SK-N-SH (cell line): Measurements from ENCODE around the gene MRC1.

Experiments
- SMC3 ChIP-seq: IDR thresholded peaks from 2 replicates; pipeline ENCODE4 v1.6.1; 2012; ENCODE audit warnings: low read depth, low read length, improper control_type of control experiment
- TF ChIP-seq, protein P1 (sequence below): IDR thresholded peaks from 2 replicates; pipeline ENCODE4 v1.4.0; 2012; ENCODE audit warnings: low read depth, borderline replicate concordance
- TF ChIP-seq, protein P2 (sequence below): fragments of 200-600 bp; sonication (generic); IDR thresholded peaks from 2 replicates; pipeline ENCODE4 v1.6.1; 2017; ENCODE audit warnings: antibody characterized with exemption, mild to moderate bottlenecking, moderate library complexity

DNA sequence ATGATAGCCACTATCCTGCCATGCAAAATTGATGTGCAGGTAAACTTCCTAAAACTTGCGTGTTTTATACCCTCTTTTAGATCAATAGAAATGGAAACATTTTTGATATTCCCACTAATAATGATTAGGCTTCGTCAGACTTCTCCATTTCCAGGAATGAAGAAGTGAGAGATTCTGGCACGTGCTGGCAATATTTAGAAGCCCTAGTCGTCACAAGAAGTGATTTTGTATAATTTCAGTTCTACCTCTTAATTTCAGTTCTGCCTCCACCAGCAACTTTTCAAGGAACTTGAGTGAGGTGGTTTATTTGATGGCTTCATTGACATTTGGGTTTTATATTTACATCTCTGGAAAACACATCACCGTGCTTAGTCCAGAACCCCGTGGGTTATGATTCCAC, 61.9 kb downstream of the MRC1 start:
- TF ChIP-seq, protein P1, sequence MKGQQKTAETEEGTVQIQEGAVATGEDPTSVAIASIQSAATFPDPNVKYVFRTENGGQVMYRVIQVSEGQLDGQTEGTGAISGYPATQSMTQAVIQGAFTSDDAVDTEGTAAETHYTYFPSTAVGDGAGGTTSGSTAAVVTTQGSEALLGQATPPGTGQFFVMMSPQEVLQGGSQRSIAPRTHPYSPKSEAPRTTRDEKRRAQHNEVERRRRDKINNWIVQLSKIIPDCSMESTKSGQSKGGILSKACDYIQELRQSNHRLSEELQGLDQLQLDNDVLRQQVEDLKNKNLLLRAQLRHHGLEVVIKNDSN, result no peak
- TF ChIP-seq SMC3, result no peak
- TF ChIP-seq, protein P2, sequence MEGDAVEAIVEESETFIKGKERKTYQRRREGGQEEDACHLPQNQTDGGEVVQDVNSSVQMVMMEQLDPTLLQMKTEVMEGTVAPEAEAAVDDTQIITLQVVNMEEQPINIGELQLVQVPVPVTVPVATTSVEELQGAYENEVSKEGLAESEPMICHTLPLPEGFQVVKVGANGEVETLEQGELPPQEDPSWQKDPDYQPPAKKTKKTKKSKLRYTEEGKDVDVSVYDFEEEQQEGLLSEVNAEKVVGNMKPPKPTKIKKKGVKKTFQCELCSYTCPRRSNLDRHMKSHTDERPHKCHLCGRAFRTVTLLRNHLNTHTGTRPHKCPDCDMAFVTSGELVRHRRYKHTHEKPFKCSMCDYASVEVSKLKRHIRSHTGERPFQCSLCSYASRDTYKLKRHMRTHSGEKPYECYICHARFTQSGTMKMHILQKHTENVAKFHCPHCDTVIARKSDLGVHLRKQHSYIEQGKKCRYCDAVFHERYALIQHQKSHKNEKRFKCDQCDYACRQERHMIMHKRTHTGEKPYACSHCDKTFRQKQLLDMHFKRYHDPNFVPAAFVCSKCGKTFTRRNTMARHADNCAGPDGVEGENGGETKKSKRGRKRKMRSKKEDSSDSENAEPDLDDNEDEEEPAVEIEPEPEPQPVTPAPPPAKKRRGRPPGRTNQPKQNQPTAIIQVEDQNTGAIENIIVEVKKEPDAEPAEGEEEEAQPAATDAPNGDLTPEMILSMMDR, result no peak
